GM18508 (cell line): ENCODE measurements around the gene VCAN.

Experiments used
- ATAC-seq: cut with Tn5 transposase; IDR thresholded peaks from one replicate; pipeline ENCODE4 v1.9.1; 2021; ENCODE audit warnings: moderate number of reproducible peaks; ENCODE audit not compliant: insufficient read depth, unreplicated experiment

VCAN gene

DNA sequence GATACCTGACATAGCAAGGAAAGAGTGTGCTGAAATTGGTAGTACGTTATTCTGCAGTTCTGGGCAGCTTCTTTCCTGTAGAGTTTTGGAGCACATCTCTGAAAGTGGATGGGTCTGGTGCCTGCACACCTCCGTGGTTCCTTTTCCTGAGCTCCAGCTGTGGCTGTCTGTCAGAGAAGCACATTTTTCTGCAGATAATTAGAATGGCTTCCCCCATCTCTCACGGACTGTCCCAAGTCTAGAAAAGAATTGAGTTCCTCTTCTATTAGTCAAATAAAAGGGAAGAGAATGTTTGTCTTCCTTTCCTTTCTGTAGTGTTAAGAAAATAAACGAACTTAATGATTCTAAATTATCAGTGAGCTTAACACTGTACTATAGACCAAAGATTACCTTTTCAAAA is 55.7 kb downstream of the VCAN start:
- no peak for ATAC-seq

DNA sequence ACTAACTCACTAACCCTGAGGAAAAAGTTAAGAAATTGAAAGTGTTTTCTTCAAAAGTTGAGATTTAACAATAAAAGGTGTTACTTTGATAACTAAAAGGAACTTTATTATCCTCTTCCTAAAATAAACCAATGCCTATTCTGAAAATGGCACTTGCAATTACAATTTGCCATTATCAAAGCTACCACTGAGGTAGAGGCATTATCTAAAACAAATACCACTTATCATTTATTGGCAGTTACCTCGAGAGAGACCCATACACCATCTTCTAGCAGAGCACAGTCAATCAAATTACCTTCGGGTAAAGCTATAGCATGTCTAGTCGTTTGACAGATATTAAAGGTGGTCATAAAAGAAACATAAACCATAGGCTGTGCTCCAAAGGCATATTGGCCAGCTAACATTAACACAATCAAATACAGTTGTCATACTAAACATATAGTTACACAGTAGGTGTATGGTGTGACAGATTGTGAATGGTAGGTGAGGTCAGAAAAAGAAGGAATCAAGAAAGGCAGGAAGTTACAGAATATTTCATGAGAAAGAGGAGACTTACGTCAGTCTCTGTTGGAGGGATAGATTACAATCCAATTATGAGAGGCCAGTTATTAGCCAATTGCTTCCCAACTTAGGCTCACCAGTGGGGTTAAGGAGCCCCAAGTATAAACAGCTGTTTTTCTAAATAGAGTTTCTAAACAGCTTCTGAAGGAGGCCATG is 56.3 kb downstream of the VCAN start:
- no peak for ATAC-seq

DNA sequence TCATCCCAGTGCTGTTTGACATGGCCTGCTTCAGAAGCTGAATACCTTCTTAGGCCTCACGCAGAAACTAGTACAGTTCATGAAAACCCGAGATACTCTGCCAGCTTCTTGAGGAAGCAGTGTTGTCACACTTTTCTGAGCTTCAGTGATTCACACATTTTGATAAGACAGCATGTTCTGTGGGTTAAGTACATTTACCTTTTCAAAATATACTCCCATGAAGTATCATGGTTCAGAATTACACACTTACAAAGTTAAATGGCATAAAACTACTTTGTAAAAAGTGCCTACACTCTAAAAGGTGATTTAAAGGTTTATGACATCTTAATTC is 56.9 kb downstream of the VCAN start:
- no peak for ATAC-seq

DNA sequence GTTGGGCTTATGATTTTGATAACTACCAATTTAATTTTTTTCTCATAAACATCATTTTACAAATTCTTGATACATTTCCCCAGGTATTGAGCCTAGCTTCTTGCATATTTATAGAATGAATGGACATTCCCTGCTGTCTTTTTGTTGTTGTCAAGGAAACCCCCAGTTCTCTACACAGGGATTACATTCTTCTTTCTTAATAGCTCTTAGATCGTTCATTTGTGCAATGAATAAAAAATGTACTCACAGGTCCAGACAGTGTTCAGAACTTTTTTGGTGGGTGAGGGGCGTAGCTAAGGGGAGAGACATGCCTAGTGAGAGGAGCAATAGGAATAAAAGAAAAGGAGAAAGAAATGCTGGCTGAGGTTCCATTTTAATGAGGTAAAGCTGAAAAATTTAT is 58.6 kb downstream of the VCAN start:
- ATAC-seq = no peak

DNA sequence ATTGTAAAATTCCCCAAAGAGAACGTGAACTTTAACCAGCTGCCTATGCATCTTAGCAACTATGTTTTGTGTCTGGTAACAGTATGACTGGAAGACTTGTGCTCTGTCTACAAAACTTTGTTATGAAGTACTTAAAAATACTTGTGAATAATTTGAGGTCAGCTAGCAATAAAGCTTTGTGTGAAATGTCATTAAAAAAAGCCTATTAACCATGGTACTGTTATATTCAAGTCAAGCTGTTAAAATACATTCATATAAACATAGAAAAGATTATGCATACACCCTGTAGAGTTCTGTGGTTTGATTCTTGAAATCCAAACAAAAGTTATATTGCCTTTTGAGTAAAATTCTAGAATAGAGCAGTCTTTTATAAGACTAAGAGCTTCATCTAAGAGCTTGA is 60.1 kb downstream of the VCAN start:
- no peak for ATAC-seq

DNA sequence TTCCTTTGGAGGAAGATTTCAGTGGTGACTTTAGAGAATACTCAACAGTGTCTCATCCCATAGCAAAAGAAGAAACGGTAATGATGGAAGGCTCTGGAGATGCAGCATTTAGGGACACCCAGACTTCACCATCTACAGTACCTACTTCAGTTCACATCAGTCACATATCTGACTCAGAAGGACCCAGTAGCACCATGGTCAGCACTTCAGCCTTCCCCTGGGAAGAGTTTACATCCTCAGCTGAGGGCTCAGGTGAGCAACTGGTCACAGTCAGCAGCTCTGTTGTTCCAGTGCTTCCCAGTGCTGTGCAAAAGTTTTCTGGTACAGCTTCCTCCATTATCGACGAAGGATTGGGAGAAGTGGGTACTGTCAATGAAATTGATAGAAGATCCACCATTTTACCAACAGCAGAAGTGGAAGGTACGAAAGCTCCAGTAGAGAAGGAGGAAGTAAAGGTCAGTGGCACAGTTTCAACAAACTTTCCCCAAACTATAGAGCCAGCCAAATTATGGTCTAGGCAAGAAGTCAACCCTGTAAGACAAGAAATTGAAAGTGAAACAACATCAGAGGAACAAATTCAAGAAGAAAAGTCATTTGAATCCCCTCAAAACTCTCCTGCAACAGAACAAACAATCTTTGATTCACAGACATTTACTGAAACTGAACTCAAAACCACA is 67.4 kb downstream of the VCAN start:
- ATAC-seq = peak; percentile 88

DNA sequence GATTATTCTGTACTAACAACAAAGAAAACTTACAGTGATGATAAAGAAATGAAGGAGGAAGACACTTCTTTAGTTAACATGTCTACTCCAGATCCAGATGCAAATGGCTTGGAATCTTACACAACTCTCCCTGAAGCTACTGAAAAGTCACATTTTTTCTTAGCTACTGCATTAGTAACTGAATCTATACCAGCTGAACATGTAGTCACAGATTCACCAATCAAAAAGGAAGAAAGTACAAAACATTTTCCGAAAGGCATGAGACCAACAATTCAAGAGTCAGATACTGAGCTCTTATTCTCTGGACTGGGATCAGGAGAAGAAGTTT is 67.9 kb downstream of the VCAN start:
- no peak for ATAC-seq

DNA sequence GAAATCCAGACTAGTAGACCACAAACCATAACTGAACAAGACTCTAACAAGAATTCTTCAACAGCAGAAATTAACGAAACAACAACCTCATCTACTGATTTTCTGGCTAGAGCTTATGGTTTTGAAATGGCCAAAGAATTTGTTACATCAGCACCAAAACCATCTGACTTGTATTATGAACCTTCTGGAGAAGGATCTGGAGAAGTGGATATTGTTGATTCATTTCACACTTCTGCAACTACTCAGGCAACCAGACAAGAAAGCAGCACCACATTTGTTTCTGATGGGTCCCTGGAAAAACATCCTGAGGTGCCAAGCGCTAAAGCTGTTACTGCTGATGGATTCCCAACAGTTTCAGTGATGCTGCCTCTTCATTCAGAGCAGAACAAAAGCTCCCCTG is 68.6 kb downstream of the VCAN start:
- no peak for ATAC-seq

DNA sequence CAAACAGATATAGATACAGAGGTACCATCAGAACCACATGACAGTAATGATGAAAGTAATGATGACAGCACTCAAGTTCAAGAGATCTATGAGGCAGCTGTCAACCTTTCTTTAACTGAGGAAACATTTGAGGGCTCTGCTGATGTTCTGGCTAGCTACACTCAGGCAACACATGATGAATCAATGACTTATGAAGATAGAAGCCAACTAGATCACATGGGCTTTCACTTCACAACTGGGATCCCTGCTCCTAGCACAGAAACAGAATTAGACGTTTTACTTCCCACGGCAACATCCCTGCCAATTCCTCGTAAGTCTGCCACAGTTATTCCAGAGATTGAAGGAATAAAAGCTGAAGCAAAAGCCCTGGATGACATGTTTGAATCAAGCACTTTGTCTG is 69.2 kb downstream of the VCAN start:
- ATAC-seq = no peak

DNA sequence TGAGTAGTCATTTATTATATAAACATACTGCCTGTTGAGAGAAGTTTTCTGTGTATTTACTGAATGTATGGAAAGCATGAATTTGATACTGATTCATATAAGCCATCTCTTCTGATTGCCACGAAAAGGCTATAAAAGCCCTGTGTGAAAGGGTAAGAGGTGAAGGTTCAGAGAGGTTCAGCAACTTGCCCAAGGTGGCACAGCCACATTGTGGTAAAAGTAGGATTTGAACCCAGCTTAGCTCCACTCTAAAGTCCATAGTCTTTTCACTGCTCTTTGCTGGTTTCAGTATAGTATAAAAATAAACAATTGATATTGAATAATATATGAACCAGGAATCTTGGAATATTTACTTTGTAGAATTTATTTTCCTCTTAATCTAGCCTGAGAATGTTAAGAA is 71.3 kb downstream of the VCAN start:
- ATAC-seq = no peak

DNA sequence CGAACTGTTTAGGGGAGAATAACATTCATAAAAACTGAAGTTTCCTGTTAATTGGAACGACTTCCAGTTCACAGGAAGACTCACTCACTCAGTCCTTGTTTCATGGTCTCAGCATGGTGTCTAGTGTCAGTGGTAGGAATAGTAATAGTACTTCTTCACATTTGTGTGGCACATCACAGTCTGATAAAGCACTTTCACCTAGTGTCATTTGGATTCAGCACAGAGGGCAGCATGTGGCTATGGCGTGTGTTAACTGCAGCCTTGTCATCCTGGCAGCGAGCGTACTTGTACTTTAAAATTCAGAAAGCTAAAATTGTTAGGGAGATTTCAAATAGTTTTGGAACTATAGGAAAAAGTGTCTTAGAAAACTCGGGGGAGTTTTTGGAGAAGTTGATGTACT is 72.4 kb downstream of the VCAN start:
- ATAC-seq = no peak

DNA sequence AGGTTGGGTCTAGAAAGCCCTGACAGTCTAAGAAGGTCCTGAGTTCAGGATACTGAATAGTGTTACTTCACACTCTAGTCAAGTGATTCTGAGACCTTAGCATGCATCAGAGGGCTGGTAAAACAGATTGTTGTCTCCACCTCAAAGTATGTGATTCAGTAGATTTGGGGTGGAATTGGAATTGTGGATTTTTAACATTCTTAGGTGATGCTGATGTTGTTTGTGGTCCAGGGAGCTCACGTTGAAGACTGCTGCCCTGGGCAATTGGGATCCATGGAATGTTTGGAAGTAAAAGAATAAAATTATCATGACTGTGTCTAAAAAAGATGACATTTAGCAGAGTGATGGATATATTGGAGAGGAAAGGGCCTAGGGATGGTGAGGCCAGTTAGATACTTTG is 75.6 kb downstream of the VCAN start:
- ATAC-seq = no peak

DNA sequence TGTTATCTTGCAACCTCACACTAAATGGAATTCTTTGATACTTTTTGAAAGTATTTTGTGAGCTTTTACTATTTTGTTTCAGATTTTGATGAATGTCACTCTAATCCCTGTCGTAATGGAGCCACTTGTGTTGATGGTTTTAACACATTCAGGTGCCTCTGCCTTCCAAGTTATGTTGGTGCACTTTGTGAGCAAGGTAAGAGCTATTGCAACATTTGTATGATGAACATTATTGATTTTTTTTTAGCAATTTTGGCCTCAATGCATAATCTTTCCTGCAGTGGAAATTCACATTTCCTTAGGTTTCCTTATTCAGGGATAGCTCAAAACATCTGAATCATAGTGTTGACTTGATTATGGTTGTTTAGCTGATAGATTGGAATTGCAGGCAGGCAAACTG is 76.3 kb downstream of the VCAN start:
- ATAC-seq = no peak

DNA sequence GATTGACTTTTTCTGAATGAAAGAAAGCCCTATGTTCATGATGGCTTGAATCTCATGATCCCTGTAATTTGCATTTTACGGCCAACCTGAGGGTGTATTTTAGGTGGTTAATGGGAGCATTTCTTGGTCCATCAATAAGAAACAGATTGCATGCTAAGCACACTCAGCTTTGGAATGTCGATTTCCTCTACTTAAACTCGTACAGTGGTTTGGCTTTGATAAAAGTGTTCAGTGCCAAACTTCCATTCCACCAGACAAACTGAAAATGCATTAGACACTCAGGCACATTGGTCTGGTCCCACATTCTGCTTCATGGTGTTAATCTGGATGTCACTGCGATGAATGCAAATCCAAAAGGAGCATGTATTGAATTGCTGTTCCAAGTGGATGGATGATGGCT is 77.0 kb downstream of the VCAN start:
- ATAC-seq = no peak

DNA sequence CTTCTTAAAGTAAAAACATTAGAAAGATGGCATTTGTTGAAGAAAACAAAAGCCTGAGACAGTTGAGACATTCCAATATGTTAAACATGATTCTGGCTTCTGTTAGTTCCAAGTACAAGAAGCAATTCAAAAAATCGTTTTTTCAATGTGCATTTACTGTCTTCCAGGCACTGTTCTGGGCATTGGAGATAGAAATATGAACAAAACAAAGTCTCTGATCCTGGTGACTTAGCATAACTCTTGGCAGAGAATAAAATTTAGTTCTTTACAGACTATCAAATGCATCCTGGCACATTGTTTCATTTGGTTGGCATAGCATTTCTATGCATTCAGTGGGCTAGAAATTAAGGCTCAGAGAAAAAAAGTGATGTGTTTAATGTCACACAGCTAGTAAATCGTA is 77.5 kb downstream of the VCAN start:
- ATAC-seq = no peak

DNA sequence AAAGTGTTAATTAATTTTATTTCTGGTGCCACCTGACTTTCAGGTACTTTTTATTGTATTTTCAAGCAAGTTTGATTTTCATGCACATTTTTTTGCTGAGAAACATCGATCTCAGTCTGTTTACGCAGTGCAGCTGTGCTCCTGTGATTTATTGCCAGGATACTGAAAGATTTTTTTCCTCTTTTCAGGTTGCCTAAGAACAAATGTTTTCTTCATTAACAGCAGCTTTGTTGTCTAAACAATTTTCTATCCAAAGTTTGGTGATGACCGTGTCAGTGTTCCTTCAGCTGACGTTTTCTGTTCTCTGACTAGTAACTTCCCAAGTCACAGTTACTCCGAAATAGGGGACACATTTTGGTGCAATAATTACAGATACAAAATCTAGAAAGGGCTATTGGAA is 78.1 kb downstream of the VCAN start:
- ATAC-seq = no peak

DNA sequence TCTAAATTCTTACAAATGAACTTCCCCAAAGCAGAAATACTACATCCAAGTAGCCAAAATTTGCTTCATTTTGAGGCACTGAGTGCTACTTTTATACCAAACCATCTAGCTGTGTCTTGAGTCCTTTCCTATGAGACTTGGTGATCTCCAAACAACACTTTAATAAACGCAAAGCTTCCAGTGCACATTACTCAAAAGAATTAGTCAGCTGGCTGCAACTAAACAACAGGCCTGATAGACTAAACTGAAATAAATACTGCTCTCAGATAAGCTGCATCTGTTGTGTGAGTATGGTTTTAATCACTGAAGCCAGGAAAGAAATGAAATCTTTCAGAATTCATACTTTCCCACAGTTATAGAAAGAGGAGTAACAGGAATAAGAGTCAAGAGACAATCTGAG is 80.3 kb downstream of the VCAN start:
- no peak for ATAC-seq

DNA sequence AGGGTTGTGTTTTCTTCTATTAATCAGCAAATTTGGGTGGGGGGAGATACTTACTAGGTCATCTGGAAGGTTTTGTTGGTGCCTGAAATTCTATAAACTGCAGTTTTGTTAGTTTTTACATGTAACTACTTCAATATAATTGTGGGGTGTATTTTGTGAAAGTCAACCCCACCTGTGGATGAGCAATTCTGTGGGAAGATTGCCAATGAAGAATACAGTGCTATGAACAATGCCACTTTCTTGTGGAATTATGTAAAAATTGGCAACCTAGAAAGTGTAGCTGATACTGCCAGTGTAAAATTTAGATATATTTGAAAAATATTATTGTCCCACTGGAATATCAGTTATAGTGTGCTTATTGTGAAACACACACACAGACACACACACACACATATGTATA is 80.7 kb downstream of the VCAN start:
- no peak for ATAC-seq

DNA sequence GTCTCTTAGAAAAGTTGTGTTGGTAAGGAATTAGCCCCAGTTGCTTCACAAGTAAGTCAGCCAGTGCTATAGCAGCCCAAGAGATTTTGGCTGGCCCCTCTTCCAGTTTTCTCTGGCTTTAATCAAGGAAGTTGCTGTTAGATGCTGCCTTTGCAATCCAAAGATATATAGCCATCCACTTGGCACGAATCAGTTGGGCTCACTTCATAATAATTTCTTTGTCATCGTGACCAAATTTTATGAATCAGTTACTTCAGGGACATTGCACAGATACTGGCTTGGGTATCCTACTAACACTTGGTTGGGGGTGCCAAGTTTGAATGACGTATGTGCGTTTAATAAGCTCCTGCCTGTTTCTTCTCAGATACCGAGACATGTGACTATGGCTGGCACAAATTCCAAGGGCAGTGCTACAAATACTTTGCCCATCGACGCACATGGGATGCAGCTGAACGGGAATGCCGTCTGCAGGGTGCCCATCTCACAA is 81.5 kb downstream of the VCAN start:
- ATAC-seq = no peak

DNA sequence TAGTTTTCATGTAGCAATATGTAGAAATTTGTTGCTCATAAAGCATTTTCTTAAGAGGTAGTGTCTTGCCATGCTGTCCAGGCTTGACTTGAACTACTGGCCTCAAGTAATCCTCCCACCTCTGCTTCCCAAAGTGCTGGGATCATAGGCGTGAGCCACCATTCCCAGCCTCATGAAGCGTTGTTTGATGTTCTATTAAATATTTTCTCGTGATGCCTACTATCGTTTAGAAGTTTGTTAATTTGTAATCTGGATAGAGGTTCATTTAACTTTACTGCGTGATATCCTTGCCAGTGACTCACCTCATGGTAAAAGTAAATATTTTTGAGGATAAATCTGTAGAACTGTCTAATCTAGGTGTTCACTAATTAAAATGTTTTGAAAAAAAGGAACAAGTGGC is 82.6 kb downstream of the VCAN start:
- no peak for ATAC-seq

DNA sequence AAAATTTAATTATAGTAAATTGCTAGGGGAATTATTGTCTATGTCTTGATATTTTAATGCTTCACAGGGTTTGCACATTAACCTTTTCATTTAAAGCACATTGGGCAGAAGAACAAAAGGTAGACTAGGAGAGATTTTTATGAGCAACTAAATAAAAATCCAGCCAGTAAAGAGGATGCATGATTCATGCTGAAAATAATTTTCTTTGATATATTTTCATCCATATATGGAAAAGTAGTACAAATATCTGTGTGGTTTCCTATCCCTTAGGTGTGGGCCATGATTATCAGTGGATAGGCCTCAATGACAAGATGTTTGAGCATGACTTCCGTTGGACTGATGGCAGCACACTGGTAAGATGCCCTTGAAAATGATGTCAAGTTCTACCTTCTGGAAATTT is 83.1 kb downstream of the VCAN start:
- no peak for ATAC-seq

DNA sequence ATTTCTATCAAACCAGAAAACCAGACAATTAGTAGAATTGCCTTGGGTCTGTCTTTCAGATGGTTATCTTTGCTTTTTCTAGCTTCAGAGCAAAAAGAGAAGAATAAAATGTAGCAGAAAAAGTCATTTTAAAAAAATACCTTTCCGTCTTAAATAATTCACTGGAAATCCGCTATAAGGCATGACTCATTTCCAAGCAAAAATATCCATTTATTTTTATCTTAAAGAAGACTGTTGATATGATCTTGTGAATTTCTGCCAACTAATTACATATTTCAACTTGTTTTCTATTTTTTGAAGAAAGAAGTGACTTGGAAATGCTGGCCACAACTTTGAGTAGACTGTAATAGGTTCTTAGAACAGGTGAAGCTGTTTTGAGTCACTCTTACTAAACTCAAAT is 83.7 kb downstream of the VCAN start:
- no peak for ATAC-seq
